HG03025 (cell line): ENCODE data around the gene B3GNT3.

Source experiments
- ATAC-seq: cut with Tn5 transposase; IDR thresholded peaks from one replicate; pipeline ENCODE4 v1.9.1; 2021; ENCODE audit warnings: mild to moderate bottlenecking, moderate library complexity; ENCODE audit not compliant: unreplicated experiment, low FRiP score

Gene B3GNT3

DNA sequence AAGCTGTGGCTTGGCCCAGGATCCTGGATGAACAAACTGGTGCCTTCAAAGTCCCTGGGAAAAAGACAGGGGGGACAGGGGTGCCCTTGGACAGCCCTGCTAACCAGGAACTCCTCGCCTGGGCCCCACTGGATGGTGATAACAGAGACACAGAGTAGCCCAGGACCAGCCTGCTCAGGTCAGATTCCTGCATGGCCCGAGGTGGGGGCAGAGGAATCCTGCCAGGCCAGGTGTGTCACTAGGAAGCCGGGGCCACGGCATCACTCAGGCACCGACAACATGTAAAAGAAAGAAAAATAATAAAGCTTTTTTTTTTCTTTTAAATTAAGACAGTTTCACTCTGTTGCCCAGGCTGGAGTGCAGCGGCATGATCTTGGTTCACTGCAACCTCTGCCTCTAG lies 59.1 kb downstream of the B3GNT3 start:
- ATAC-seq: no peak

- ATAC-seq: no peak
Measured at GRCh38 chr19:17855280-17856152, 60.6 kb downstream of the B3GNT3 start.

DNA sequence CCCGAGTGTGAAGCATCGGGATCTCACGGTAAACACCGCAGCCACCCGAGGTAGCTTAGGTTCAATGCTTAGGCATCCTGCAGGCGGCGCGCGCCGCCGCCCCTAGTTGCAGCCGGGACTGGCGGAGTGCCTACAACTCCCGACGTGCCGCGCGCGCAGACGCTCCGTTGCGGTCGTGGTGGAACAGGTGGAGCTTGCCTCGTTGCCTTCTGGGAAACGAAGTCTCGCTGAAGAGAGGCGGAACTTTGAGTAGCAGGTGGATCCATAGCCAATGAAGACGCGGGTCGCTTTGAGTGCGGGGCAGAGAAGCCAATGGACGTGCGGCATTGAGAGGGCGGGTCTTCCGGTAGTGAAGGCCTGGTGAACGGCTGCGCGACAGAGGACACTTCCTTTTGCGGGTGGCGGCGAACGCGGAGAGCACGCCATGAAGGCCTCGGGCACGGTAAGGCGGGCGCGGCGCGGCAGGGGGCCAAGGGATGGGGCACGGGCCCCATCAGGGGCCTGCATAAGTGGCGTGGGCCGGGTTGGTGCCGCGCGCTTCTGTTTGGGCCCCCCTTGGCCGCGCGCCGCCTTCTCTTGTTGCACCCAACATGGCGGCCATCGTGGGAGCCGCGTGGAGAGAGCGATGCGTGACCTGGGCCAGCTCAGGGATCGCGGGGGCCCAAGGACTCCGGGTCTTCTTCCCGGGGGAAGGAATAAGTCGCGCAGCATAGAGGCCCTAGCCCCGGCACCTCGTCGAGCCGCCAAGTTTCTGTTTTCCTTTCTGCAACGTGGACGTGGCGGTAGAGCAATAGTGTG lies 64.8 kb downstream of the B3GNT3 start, which contains the start of gene RPL18A:
RPL18A (plus strand) TSS at position 378 of the 798 bp plus-strand sequence; CDS start at position 425, 47 bp downstream.
- peak; percentile 87 for ATAC-seq

GRCh38 chr19:17860331-17860992 lies 65.5 kb downstream of the B3GNT3 start:
- ATAC-seq: no peak

GRCh38 chr19:17860993-17861360 lies 66.0 kb downstream of the B3GNT3 start:
- ATAC-seq: no peak

GRCh38 chr19:17861542-17862402 lies 66.8 kb downstream of the B3GNT3 start:
- ATAC-seq: no peak

GRCh38 chr19:17862711-17863519 lies 68.0 kb downstream of the B3GNT3 start:
- no peak for ATAC-seq
